HEK293 (cell line): ENCODE results near the gene MYOF.

Experiments used
- PRDM10 ChIP-seq: fragments of 450-650 bp; formaldehyde crosslinking; IDR thresholded peaks from 2 replicates; pipeline ENCODE4 v1.5.1; 2016; ENCODE audit warnings: missing biosample characterization, missing genetic modification characterization
- REPIN1 ChIP-seq: fragments of 450-650 bp; formaldehyde crosslinking; IDR thresholded peaks from 2 replicates; pipeline ENCODE4 v1.5.1; 2017; ENCODE audit warnings: missing biosample characterization, missing genetic modification characterization, low read depth
- SP7 ChIP-seq: fragments of 450-650 bp; formaldehyde crosslinking; IDR thresholded peaks from 2 replicates; pipeline ENCODE4 v1.5.1; 2016; ENCODE audit warnings: missing biosample characterization, missing genetic modification characterization
- WT1 ChIP-seq: fragments of 450-650 bp; formaldehyde crosslinking; IDR thresholded peaks from 2 replicates; pipeline ENCODE4 v1.5.1; 2016; ENCODE audit warnings: missing biosample characterization, missing genetic modification characterization
- YY2 ChIP-seq: fragments of 450-650 bp; formaldehyde crosslinking; IDR thresholded peaks from 2 replicates; pipeline ENCODE4 v1.5.1; 2016; ENCODE audit warnings: missing biosample characterization, missing genetic modification characterization
- ZBTB48 ChIP-seq: fragments of 450-650 bp; formaldehyde crosslinking; IDR thresholded peaks from 2 replicates; pipeline ENCODE4 v1.5.1; 2016; ENCODE audit warnings: missing biosample characterization, missing genetic modification characterization
- ZFP37 ChIP-seq: fragments of 450-650 bp; formaldehyde crosslinking; IDR thresholded peaks from 2 replicates; pipeline ENCODE4 v1.5.1; 2016; ENCODE audit warnings: missing biosample characterization, missing genetic modification characterization
- ZFP41 ChIP-seq: fragments of 450-650 bp; formaldehyde crosslinking; IDR thresholded peaks from 2 replicates; pipeline ENCODE4 v1.5.1; 2016; ENCODE audit warnings: missing biosample characterization, missing genetic modification characterization, borderline replicate concordance
- ZNF132 ChIP-seq: fragments of 450-650 bp; formaldehyde crosslinking; IDR thresholded peaks from 2 replicates; pipeline ENCODE4 v1.5.1; 2017; ENCODE audit warnings: missing biosample characterization, missing genetic modification characterization, borderline replicate concordance
- ZNF133 ChIP-seq: fragments of 450-650 bp; formaldehyde crosslinking; IDR thresholded peaks from 2 replicates; pipeline ENCODE4 v1.5.1; 2016; ENCODE audit warnings: missing biosample characterization, missing genetic modification characterization
- ZNF18 ChIP-seq: fragments of 450-650 bp; formaldehyde crosslinking; IDR thresholded peaks from 2 replicates; pipeline ENCODE4 v1.5.1; 2016; ENCODE audit warnings: missing biosample characterization, missing genetic modification characterization
- ZNF184 ChIP-seq: fragments of 450-650 bp; IDR thresholded peaks from 2 replicates; pipeline ENCODE4 v1.5.1; 2018; ENCODE audit warnings: missing biosample characterization, mild to moderate bottlenecking, missing genetic modification characterization
- ZNF221 ChIP-seq: fragments of 450-650 bp; formaldehyde crosslinking; IDR thresholded peaks from 2 replicates; pipeline ENCODE4 v1.5.1; 2017; ENCODE audit warnings: missing biosample characterization, missing genetic modification characterization, borderline replicate concordance
- ZNF335 ChIP-seq: fragments of 450-650 bp; formaldehyde crosslinking; conservative IDR thresholded peaks from 2 replicates; pipeline ENCODE4 v1.5.1; 2016; ENCODE audit warnings: missing biosample characterization, missing genetic modification characterization
- ZNF366 ChIP-seq: fragments of 450-650 bp; formaldehyde crosslinking; conservative IDR thresholded peaks from 2 replicates; pipeline ENCODE4 v1.5.1; 2016; ENCODE audit warnings: missing biosample characterization, missing genetic modification characterization
- ZNF398 ChIP-seq: fragments of 450-650 bp; formaldehyde crosslinking; IDR thresholded peaks from 2 replicates; pipeline ENCODE4 v1.5.1; 2017; ENCODE audit warnings: missing biosample characterization, missing genetic modification characterization
- ZNF518A ChIP-seq: fragments of 450-650 bp; formaldehyde crosslinking; conservative IDR thresholded peaks from 2 replicates; pipeline ENCODE4 v1.5.1; 2016; ENCODE audit warnings: low read depth, missing biosample characterization, missing genetic modification characterization
- ZNF561 ChIP-seq: fragments of 450-650 bp; IDR thresholded peaks from 2 replicates; pipeline ENCODE4 v1.5.1; 2018; ENCODE audit warnings: missing biosample characterization, missing genetic modification characterization, borderline replicate concordance
- ZNF571 ChIP-seq: fragments of 450-650 bp; formaldehyde crosslinking; IDR thresholded peaks from 2 replicates; pipeline ENCODE4 v1.5.0; 2017; ENCODE audit warnings: missing biosample characterization, missing genetic modification characterization
- ZNF626 ChIP-seq: fragments of 450-650 bp; sonication (Bioruptor Pico); formaldehyde crosslinking; IDR thresholded peaks from 2 replicates; pipeline ENCODE4 v1.5.1; 2018; ENCODE audit warnings: missing biosample characterization, missing genetic modification characterization, inconsistent platforms
- ZNF692 ChIP-seq: fragments of 450-650 bp; formaldehyde crosslinking; IDR thresholded peaks from 2 replicates; pipeline ENCODE4 v1.5.1; 2016; ENCODE audit warnings: missing biosample characterization, missing genetic modification characterization
- ZNF837 ChIP-seq: fragments of 450-650 bp; formaldehyde crosslinking; IDR thresholded peaks from 2 replicates; pipeline ENCODE4 v1.5.1; 2016; ENCODE audit warnings: missing biosample characterization, missing genetic modification characterization
- ZSCAN30 ChIP-seq: fragments of 450-650 bp; IDR thresholded peaks from 2 replicates; pipeline ENCODE4 v1.5.1; 2018; ENCODE audit warnings: missing biosample characterization, mild to moderate bottlenecking, missing genetic modification characterization, moderate library complexity
- TF ChIP-seq, protein P1 (sequence below): fragments of 450-650 bp; formaldehyde crosslinking; IDR thresholded peaks from 2 replicates; pipeline ENCODE4 v1.5.1; 2016; ENCODE audit warnings: missing biosample characterization, missing genetic modification characterization, low read depth

Gene MYOF

GRCh38 chr10:93437086-93437945, 44.8 kb downstream of the MYOF start (continued):
- TF ChIP-seq ZNF366 (peak; percentile 77), ZNF133 (tag by site-specific recombination) (no peak), ZNF692 (tag by site-specific recombination) (no peak), ZNF184 (tag by site-specific recombination) (no peak), PRDM10 (tag by site-specific recombination) (peak; percentile 99), ZFP37 (tag by site-specific recombination) (no peak), ZFP41 (tag by site-specific recombination) (no peak), YY2 (tag by site-specific recombination) (no peak), ZNF18 (tag by site-specific recombination) (no peak), ZNF837 (no peak), ZNF335 (tag by site-specific recombination) (0 out of 2 replicates have a peak, but pooled peaks have one; percentile 16), ZNF398 (tag by site-specific recombination) (no peak), ZNF571 (no peak), REPIN1 (no peak), ZNF626 (no peak), WT1 (tag by site-specific recombination) (no peak), ZSCAN30 (no peak), ZNF518A (tag by site-specific recombination) (no peak), ZNF132 (tag by site-specific recombination) (no peak), SP7 (peak; percentile 76), ZNF221 (tag by site-specific recombination) (no peak), ZNF561 (tag by site-specific recombination) (no peak), ZBTB48 (tag by site-specific recombination) (no peak)
- TF ChIP-seq, protein P1, sequence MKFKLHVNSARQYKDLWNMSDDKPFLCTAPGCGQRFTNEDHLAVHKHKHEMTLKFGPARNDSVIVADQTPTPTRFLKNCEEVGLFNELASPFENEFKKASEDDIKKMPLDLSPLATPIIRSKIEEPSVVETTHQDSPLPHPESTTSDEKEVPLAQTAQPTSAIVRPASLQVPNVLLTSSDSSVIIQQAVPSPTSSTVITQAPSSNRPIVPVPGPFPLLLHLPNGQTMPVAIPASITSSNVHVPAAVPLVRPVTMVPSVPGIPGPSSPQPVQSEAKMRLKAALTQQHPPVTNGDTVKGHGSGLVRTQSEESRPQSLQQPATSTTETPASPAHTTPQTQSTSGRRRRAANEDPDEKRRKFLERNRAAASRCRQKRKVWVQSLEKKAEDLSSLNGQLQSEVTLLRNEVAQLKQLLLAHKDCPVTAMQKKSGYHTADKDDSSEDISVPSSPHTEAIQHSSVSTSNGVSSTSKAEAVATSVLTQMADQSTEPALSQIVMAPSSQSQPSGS (tag by site-specific recombination): no peak
